Peyer's patch (tissue), 4 donors: Measurements from ENCODE around the gene MSANTD7. TPM values are rescaled to one million over a fixed set of nuclear protein-coding genes. Genes with fewer than 3 reads are reported as not detected.

Experiments used
- DNase-seq, 3 donors: peaks; one replicate each; pipeline ENCODE4 v3.0.0-alpha.2; 2017 to 2019
- H3K27ac ChIP-seq, 4 donors: fragments of 200-600 bp; sonication (generic); one replicate each; pipeline ENCODE4 v1.5.1; 2016 to 2019
- H3K27me3 ChIP-seq, 2 donors: fragments of 200-600 bp; sonication (generic); one replicate each; pipeline ENCODE4 v1.5.1; 2019
- H3K36me3 ChIP-seq, 3 donors: fragments of 200-600 bp; sonication (generic); one replicate each; pipeline ENCODE4 v1.5.1; 2016 to 2019
- H3K4me1 ChIP-seq, 4 donors: fragments of 200-600 bp; sonication (generic); one replicate each; pipeline ENCODE4 v1.5.1; 2016 to 2019
- H3K4me3 ChIP-seq, 4 donors: fragments of 200-600 bp; sonication (generic); 1 replicate in 3 of 4; 2 replicates in 1 of 4; pipeline ENCODE4 v1.5.1; 2016 to 2019; ENCODE audit warnings: mild to moderate bottlenecking in 1 of 4
- H3K9me3 ChIP-seq, 4 donors: fragments of 200-600 bp; sonication (generic); one replicate each; pipeline ENCODE4 v1.5.1; 2016 to 2019; ENCODE audit warnings: mild to moderate bottlenecking in 1 of 4
- POLR2A ChIP-seq, 2 donors: fragments of 450-650 bp; IDR thresholded peaks; one replicate each; pipeline ENCODE4 v1.5.1; 2017; ENCODE audit warnings: antibody characterized with exemption in 2 of 2, mild to moderate bottlenecking in 2 of 2, moderate library complexity in 2 of 2
- total RNA-seq, 4 donors: library from RNA; depleted of rRNA; stranded (reverse); fragments of >200 nt; gene quantifications; one replicate each; pipeline ENCODE4 v1.1.0, GENCODE V29; 2016
- TF ChIP-seq, protein P1 (sequence below), 6 experiments: fragments of 450-650 bp in 4 of 6; fragments of 200-600 bp in 2 of 6; sonication (generic) in 1 of 6; IDR thresholded peaks; one replicate each; pipeline ENCODE4 v1.5.1; 2017 to 2019; ENCODE audit warnings: antibody characterized with exemption in 6 of 6, mild to moderate bottlenecking in 3 of 6, moderate library complexity in 1 of 6

MSANTD7 gene
- total RNA-seq, 4 donors from 2014 or later = 9.1 to 12.8 (median 10.3) TPM

- Histone ChIP-seq H3K27me3 (no peaks in the 10 kb centered on the region), H3K27ac (no peak overlapping the region), H3K4me1 (peaks cover 0 to 15% (median 0%) of the 10 kb centered on the region in 4 donors), H3K9me3 (no peaks in the 10 kb centered on the region), H3K36me3 (no peaks in the 10 kb centered on the region), H3K4me3 (peak overlapping the region in 1 of 4 donors; percentile 93)
- DNase-seq = no peak
- TF ChIP-seq POLR2A (IDR thresholded peaks at IDR 0.05) = no peak
- TF ChIP-seq, protein P1, sequence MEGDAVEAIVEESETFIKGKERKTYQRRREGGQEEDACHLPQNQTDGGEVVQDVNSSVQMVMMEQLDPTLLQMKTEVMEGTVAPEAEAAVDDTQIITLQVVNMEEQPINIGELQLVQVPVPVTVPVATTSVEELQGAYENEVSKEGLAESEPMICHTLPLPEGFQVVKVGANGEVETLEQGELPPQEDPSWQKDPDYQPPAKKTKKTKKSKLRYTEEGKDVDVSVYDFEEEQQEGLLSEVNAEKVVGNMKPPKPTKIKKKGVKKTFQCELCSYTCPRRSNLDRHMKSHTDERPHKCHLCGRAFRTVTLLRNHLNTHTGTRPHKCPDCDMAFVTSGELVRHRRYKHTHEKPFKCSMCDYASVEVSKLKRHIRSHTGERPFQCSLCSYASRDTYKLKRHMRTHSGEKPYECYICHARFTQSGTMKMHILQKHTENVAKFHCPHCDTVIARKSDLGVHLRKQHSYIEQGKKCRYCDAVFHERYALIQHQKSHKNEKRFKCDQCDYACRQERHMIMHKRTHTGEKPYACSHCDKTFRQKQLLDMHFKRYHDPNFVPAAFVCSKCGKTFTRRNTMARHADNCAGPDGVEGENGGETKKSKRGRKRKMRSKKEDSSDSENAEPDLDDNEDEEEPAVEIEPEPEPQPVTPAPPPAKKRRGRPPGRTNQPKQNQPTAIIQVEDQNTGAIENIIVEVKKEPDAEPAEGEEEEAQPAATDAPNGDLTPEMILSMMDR (IDR thresholded peaks at IDR 0.05) = no peak
Measured at GRCh38 chr10:14880229-14880628, 42.1 kb downstream of the MSANTD7 start.

DNA sequence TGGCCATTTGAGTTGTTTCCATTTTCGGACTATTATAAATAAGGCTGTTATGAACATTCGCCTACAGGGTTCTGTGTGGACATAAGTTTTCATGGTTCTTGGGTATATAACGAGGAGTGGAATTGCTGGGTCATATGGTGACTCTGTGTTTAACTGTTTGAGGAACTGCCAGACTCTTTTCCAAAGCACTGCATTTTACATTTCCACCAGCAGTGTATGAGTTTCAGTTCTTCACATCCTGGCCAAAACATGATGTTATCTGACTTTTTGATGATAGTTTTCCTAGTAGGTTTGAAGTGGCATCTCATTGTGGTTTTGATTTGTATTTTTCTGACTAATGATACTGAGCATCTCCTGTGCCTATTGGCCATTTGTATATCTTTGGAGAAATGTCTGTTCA, 46.0 kb downstream of the MSANTD7 start:
- Histone ChIP-seq H3K27me3 (no peaks in the 10 kb centered on the region), H3K9me3 (no peaks in the 10 kb centered on the region), H3K4me3 (no peak overlapping the region), H3K27ac (no peak overlapping the region), H3K4me1 (peaks cover 0 to 5% (median 0%) of the 10 kb centered on the region in 4 donors), H3K36me3 (no peaks in the 10 kb centered on the region)
- TF ChIP-seq POLR2A (IDR thresholded peaks at IDR 0.05) = no peak
- TF ChIP-seq, protein P1 (IDR thresholded peaks at IDR 0.05) = no peak
- DNase-seq = no peak

Other genes starting within 250 kb of the MSANTD7 start
- gene FAM107B, start 63.4 kb upstream of the MSANTD7 start, total RNA-seq = 10 to 100 TPM; 36.6 to 89.1 (median 39.6) TPM
- 1 to 10 TPM in 3 of 4 donors, not detected in 1; 3.1 to 6.7 (median 4.0) TPM for gene CDNF, start 269 bp upstream of the MSANTD7 start, total RNA-seq
- 10 to 100 TPM; 11.4 to 20.6 (median 12.0) TPM for gene HSPA14, start within 50 bp of the MSANTD7 start, total RNA-seq
- gene SUV39H2, start 40.6 kb downstream of the MSANTD7 start, total RNA-seq = 10 to 100 TPM in 2 of 4 donors, 1 to 10 TPM in 2; 2.5 to 22.3 (median 9.0) TPM
- 10 to 100 TPM; 10.9 to 18.2 (median 16.5) TPM for gene DCLRE1C, start 115.8 kb downstream of the MSANTD7 start, total RNA-seq
- not detected for gene MEIG1, start 121.1 kb downstream of the MSANTD7 start, total RNA-seq
- not detected for gene OLAH, start 205.6 kb downstream of the MSANTD7 start, total RNA-seq